GM10248 (cell line): ENCODE measurements around the gene RBMX2.

Source experiments
- CTCF ChIA-PET: fragments of 300-600 bp; sonication (Branson Sonifier 250); formaldehyde crosslinking; extraction: SDS; loops from one replicate; lab custom pipeline; 2021; ENCODE audit warnings: antibody characterized with exemption; lab: Yijun Ruan, JAX
- POLR2A ChIA-PET: fragments of 350-650 bp; sonication (Branson Sonifier 250); formaldehyde crosslinking; extraction: SDS; loops from one replicate; lab custom pipeline; 2020; ENCODE audit warnings: antibody characterized with exemption; lab: Yijun Ruan, JAX
- DNase-seq: peaks from one replicate; pipeline ENCODE4 v3.0.0; 2012; ENCODE audit errors: extremely low spot score
- CTCF ChIP-seq: IDR thresholded peaks from 2 replicates; pipeline ENCODE4 v1.5.1; 2012; ENCODE audit warnings: mild to moderate bottlenecking, low read depth; ENCODE audit errors: extremely low read depth, missing control alignments, control extremely low read depth

The RBMX2 gene

GRCh38 chrX:130393451-130394074 is 8.2 kb upstream of the RBMX2 start:
- DNase-seq: no peak
- ChIA-PET POLR2A (no interaction called here), CTCF (interaction anchor here (1.1 to 2.0 kb wide), 4 partner anchors 9 to 523 kb away, joined by 3 to 10 read pairs (median 4); partner anchors contain the start of genes GPR119 and RBMX2)
- TF ChIP-seq CTCF: no peak

DNA sequence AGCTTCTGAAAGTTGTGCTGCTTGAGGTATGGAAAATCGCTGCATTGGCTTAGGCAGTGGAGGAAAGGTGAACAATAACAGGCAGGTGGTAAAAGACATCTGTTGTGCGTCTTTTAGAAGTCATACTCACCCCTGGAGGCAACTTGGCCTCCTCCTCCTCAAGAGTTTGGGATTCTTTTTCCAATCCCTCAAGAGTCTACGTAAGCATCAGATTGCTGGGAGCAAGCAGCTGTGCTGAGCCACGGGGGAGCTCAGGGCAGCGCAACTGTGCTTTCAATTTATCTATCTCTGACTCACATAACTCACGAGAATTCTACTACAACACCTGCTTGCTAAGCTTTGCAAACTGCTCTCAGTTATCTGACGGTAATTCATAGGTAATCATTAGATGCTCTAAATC is 6.4 kb upstream of the RBMX2 start:
- CTCF ChIA-PET: no interaction called here
- DNase-seq: no peak
- TF ChIP-seq CTCF: no peak
- POLR2A ChIA-PET: no interaction called here

DNA sequence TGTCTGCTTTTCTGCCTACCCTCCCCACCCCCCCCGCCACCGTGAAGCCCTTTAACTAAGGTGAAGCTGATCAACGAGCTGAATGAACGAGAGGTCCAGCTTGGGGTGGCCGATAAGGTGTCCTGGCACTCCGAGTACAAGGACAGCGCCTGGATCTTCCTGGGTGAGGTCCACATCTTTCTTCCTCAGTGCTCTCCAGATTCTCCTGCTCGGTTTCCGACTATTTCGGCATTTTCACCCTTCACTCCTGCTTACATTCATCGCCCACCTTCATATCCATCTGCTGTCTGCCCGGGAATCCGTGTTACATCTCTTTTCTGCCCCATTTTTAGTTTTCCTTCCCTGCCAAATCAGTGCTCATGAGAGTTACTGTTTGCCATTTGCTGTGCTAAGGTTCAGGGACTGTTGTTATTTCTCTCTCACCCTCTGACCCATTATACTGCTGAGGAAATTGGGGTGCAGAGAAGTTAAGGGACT is 459 bp downstream of the RBMX2 start:
- ChIA-PET CTCF (interaction anchor here (3.0 kb wide), 1 partner anchor 9 kb away, joined by 10 read pairs; no protein-coding TSS in a partner anchor), POLR2A (no interaction called here)
- TF ChIP-seq CTCF: no peak
- DNase-seq: no peak

GRCh38 chrX:130413415-130413814 is 11.6 kb downstream of the RBMX2 start:
- ChIA-PET POLR2A (no interaction called here), CTCF (no interaction called here)
- TF ChIP-seq CTCF: no peak
- no peak for DNase-seq

- no peak for TF ChIP-seq CTCF
- ChIA-PET CTCF (no interaction called here), POLR2A (no interaction called here)
- no peak for DNase-seq
These were observed 13.0 kb downstream of the RBMX2 start for GRCh38 chrX:130414800-130415199.

- ChIA-PET POLR2A (no interaction called here), CTCF (no interaction called here)
- DNase-seq: no peak
- no peak for TF ChIP-seq CTCF
These were observed 13.4 kb downstream of the RBMX2 start for GRCh38 chrX:130415201-130415600.
